ENCODE results near the gene RTP1.
"Not testable (repeated sequence)": the region's sequence is repeated elsewhere in the genome, so short reads cannot be mapped to it uniquely, and the experiment has no call there.

Gene RTP1, protein sequence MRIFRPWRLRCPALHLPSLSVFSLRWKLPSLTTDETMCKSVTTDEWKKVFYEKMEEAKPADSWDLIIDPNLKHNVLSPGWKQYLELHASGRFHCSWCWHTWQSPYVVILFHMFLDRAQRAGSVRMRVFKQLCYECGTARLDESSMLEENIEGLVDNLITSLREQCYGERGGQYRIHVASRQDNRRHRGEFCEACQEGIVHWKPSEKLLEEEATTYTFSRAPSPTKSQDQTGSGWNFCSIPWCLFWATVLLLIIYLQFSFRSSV

DNA sequence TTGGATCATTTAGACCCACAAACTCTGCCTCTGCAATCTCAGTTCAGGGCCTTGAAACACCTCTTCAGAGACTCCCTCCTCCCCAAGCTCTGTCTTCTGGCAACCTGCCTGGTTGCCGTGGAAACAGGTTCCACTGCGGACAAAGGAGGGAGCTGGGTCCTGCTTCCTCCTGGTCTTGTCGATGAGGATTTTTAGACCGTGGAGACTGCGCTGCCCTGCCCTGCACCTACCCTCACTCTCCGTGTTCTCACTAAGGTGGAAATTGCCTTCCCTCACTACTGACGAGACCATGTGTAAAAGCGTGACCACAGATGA, at the start of gene RTP1:
Gene RTP1, plus strand, starts transcription at position 152 of the 315 bp plus-strand sequence. Its CDS starts 30 bp downstream, at position 182.
- no peak for DNase-seq

DNA sequence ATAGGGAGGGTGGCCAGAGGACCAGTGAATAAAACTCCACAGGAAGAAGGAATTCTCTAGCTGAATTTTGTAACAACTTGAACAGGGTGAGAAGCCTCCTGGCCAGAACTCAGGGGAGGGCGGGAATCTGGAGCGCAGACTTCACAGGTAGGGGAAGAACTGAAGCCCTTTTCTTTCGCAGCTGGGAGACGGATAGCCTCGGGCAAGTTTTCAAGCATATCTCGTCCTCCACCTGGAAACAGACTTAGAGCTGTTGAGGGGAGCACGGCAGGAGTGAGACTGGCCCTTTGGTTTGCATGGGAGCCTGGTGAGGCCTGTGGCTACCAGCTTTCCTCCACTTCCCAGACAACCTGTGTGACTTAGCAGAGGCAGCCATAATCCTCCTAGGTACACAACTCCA, 47.1 kb upstream of the RTP1 start:
- no peak for DNase-seq

GRCh38 chr3:187150599-187150998, 46.7 kb upstream of the RTP1 start:
- DNase-seq, result peak; percentile 41

DNA sequence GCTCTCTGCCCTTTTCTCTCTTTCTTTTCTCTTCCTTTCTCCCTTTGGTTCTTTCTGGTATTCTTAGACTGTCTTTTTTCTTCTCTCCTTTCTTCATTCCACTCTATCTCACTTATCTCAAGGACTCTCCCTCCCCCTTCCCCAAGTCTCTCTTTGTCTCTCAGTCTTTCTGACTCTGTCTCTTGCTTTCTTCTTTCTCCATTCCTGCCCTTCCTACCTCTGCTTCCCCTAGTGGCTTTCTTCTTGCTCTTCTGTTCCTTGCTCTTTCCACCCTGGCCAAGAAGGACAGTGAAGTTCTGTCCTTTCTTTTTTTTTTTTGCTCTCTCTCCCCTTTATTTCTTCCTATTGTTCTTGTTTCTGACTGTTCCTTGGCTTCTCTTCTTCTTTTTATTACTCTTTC, 35.7 kb upstream of the RTP1 start:
- no peak for DNase-seq

- DNase-seq, result no peak
Observed at GRCh38 chr3:187162265-187162953, 34.9 kb upstream of the RTP1 start.

DNA sequence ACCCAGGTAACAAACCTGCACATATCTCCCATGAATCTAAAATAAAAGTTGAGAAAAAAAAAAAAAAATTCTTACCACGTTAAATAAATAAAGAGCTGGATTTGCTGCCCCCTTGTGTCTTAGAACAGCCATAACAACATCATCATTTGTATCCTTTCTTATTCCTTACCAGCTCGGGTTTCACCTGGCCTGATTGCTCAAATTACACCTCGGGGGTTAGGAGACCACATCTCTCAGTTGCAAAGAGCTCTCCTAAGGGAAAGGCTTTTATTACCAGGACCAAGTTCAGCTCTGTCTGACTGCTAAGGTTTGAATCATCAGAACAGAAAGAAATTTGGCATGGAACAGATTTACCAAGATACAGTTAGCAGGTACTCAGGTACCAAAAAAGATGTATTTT, 32.1 kb upstream of the RTP1 start:
- DNase-seq, result peak; percentile 72

DNA sequence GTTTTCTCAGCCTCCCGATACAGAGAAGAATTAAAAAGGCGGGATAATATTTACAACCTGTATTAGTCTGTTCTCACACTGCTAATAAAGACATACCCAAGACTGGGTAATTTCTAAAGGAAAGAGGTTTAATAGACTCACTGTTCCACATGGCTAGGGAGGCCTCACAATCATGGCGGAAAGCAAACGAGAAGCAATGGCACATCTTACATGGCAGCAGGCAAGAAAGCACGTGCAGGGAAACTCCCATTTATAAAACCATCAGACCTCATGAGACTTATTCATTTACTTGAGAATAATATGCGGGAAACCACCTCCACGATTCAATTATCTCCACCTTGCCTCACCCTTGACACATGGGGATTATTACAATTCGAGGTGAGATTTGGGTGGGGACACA, 30.5 kb upstream of the RTP1 start:
- no peak for DNase-seq

DNA sequence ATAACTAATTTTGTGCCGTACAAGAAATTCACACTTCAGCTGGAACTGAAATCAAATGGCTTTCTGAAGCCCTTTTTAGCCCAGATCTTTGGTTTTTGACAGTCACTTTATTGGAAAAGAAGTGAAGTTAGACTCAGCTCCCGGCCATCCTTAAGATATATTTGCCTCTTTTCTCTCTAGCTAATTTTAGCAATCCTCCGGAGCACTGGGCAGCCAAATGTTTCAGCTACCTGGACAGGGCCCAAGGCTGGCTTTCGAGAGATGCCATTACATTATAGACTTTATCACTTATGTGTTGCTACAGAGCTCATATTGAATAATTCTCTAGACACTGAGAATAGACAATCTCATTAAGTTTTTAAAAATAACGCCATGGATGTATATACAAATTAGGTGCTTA, 29.5 kb upstream of the RTP1 start:
- DNase-seq, result no peak

- no peak for DNase-seq
Observed at GRCh38 chr3:187169231-187169960, 27.9 kb upstream of the RTP1 start.

GRCh38 chr3:187170911-187171310, 26.4 kb upstream of the RTP1 start:
- not testable (repeated sequence) for DNase-seq

- DNase-seq, result no peak
Observed at GRCh38 chr3:187172929-187173328, 24.4 kb upstream of the RTP1 start.

DNA sequence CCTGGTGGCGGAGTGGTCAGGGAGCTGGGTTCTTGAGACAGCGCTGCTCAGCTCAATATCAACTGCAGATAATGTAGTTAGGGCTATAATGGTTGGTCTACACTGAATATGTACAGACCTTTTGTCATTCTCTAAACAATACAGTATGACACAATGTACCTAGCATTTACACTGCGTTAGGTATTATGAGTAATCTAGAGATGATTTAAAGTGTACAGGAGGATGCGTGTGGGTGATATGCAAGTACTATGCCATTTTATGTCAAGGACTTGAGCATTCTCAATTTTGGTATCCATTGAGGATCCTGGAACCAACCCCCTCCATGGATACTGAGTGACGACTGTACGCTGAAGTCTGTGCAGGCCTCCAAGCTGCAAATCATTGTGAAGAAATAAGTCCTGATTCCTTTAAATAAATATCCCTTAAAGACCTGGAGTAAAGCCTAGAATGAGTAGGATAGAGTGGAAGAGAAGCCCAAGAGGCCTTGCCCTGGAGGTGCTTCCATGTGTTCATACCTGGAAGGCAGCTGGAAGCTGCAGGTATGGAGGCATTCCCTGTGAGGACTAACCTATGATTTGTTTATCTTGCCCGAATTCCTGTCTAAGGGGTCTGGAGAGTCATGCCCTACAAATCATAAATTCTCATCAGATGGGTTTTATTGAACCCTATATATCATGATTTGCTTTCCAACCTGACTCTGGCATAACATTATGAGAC, 15.7 kb upstream of the RTP1 start:
- DNase-seq, result no peak

- no peak for DNase-seq
Observed at GRCh38 chr3:187183210-187183862, 13.9 kb upstream of the RTP1 start.

DNA sequence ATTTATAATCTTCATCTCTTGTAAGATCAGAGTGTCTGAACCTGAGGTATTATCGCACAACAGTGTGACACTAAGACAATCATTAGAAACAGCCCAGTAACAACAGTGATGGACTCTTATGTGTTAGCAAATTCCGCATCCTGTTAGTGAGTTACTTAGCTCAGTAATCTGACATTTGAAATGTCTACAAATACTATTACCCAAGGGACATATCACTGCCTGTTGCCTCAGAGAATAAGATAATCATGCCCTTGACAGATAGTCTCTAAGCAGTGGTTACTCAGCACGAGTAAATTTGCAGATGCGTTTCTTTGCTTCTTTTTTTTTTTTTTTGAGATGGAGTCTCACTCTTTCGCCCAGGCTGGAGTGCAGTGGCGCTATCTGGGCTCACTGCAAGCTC, 13.4 kb upstream of the RTP1 start:
- no peak for DNase-seq

DNA sequence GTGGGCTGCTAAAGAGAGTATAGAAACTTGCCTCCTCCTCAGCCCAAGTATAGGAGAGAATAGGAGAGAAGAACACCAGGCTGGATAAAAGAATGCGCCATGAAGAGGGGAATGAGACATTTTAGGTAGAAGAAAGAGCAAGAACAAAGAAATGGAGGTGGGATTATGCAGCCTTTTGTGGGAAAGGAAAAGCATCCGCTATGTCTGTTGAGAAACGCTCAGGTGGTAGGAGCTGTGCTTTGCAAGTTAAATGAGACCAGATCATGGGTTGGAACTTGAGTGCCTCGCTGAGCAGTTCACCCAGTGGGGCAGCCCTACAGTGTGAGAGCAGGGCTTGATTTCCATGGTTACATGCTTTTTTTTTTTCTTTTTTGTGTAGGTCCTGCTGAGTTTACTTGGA, 11.5 kb upstream of the RTP1 start:
- no peak for DNase-seq

DNA sequence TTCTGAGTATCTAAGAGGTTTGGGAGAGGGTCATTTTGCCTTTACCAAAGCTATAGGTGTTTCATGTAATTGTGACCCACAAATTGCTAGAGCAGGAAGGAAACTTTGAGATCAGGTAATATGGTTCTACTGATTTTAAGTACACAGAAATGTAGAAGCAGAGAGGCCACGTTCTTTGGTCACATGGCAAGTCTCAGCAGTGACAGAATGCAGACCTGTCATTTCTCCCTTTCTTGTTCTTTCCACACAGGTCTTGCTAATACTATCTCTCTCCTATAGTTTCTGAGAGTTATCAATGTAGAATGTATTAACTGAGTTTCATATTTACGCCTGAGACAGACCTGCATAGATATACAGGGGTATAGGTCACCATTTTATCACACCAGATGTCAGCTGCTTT, 10.9 kb upstream of the RTP1 start:
- no peak for DNase-seq

DNA sequence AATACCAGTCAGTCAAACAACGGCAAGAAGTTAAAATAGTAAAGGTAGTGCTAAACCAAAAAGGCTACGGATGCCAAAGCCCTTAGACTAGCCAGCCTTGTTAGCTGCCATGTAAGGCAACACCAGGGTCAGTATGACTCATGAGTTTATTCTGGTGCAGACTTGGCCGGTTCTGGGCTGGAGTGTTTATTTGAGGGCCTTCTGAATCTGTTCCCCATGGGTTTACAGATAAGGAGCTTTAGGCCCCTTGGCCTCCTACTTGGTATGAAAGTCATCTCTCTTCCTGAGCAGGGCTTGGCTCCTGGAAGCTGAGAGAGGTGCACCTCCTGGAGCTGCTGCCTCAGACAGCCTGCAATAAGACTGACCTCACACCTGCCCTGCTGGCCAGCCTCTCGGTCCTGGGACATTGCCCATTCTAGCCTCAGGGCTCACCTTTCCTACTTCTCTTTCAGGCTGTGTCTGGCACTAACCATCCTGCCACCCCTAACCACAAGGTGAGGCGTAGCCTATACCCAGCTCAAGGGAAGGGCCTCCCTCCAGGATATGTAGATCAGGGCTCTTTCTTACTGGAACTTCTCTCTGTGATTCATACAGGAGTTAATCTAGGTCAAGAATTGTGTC, 10.4 kb upstream of the RTP1 start:
- no peak for DNase-seq

DNA sequence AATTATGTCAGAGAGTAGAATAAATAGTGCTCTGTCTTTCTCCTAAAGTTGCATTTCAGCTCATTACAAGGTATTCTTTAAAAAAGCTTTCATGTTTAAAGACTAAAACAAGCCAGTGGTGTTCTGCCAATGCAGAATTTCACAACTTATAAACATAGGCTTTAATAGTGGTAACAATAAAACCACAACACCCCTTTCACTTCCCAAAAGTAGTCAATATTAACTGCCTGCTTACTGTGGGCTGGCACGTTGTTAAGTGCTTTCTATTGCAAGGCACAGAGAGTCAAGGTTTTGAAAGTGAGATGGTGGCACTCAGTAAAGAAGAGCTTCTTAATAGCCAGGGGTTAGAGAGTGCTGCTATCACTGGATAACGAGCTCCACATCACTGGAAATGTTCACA, 8.4 kb upstream of the RTP1 start:
- DNase-seq, result peak; percentile 62

GRCh38 chr3:187191271-187191670, 6.0 kb upstream of the RTP1 start:
- no peak for DNase-seq

DNA sequence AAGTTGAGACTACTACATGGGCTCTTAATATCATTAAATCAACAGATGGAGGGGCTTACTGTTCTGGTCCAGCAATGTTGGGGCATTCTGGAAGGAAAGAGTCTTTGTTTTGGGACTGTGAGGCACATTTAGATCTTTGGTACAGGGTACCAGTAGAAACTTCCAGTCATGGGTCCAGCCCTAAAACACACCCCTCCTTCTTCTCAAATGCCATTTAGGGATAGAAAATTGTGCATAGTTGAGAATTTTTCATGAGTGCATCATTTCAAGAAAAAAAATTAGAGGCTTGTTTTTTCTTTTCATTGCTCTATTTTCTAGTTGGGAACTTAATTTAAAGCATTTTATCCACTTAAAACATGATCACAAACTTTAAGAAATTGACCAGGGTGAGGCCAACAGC, 4.1 kb upstream of the RTP1 start:
- DNase-seq, result no peak

- no peak for DNase-seq
Observed at GRCh38 chr3:187196573-187197334, 532 bp upstream of the RTP1 start.

- no peak for DNase-seq
Observed at GRCh38 chr3:187198490-187198889, 1.2 kb downstream of the RTP1 start.
